GM18502 (cell line): Measurements from ENCODE around the gene FREM2.

ENCODE experiments used
- ATAC-seq: cut with Tn5 transposase; IDR thresholded peaks from one replicate; pipeline ENCODE4 v1.9.1; 2021; ENCODE audit warnings: mild to moderate bottlenecking; ENCODE audit not compliant: unreplicated experiment, poor library complexity

FREM2 gene

GRCh38 chr13:38880397-38880796, 193.5 kb downstream of the FREM2 start:
- ATAC-seq = no peak

- ATAC-seq = no peak
These were observed 196.9 kb downstream of the FREM2 start for GRCh38 chr13:38883783-38884182.

DNA sequence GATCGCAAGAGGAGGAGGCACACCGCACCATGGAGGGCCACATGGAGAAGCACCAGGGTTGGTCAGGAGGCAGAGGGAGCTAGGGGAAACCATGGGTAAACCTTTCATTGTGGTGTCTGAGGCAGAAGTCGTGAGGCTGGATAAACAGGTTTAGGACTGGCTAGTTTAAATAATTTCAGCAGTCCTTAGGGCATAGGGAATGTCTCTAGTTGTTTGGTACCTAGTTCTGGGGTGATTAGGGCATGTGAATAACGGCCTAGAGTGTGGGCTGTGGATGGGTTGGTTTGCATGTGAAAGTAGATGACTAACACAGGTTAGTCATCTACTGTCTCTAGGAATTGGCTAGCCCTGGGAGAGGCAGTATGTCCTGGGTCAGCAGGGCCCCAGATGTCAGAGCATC, 201.4 kb downstream of the FREM2 start:
- no peak for ATAC-seq

DNA sequence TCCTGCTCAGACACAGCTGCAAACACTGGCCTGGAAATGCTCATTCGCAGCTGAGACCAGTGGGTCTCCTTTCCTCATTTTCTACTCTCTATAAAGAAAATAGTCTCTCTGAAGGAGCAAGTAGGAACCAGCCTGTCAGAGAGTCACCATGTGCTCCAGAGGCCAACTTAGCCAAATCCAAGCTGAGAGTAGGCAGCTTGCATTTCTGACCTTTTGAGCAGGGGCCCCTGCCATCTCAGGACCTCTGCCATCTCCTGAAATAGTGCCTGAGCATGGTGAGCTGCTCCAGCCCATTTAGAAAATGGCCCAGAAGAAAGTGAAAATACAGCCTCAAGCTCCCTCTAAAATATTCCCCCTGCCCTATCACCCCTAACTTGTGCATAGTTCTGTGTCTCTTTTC, 208.2 kb downstream of the FREM2 start:
- no peak for ATAC-seq

- no peak for ATAC-seq
These were observed 210.6 kb downstream of the FREM2 start for GRCh38 chr13:38897521-38897920.

DNA sequence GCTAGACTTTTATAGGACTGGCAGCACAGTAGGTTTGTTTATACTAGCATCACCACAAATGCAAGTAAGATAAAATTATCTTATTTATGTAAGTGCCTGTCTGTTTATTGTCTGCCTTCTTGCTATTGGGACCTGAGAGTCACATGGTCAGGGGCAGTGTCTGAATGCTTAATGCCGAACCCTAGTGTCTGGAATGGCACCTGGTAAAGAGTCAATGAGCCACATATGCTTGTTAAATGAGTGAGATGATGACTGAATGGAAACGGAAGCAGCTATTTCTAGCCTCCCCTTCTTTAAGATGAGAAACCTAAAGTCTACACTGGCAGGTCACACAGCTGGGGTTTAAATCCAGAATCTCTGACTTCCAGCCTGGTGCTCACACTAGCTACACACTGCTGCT, 211.6 kb downstream of the FREM2 start:
- no peak for ATAC-seq

DNA sequence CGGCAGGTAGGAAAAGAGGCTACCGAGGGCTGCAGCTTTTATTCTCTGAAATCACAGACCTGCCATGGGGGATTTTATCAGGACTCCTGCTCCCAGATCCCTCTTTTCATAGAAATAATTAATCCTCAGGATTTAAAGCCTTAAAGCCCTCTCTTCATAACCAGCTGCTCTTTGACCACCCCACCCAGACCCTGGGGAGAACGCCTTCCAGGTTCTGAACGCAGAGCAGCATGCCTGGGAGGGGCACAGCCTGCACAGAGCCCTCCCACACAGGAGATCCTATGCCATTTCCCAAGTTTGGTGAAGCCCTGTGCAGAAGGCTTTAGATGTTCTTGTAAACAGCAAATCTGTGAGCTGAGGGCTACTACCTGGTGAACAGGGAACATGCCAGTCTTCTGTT, 212.7 kb downstream of the FREM2 start:
- no peak for ATAC-seq

DNA sequence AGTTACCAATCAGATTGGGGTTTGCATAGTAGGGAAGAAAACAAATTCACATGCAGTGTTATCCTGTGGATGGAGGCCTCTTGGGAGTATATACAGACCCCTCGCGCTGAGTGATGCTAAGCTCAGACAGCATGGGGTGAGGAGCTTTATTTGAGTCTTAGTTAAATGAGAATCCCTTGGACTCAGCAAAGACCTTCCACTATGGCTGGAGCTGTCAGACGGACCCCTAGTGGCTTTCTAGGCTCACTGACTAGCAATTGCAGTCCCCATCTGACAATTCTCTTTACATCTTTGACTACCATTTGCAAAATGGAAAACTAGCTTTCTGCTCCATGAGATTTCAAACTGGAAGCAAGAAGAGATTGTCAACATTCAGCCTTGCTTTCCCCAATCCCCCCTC, 213.3 kb downstream of the FREM2 start:
- ATAC-seq = no peak

- ATAC-seq = no peak
These were observed 215.7 kb downstream of the FREM2 start for GRCh38 chr13:38902551-38902950.

GRCh38 chr13:38905081-38905480, 218.2 kb downstream of the FREM2 start:
- ATAC-seq = no peak

DNA sequence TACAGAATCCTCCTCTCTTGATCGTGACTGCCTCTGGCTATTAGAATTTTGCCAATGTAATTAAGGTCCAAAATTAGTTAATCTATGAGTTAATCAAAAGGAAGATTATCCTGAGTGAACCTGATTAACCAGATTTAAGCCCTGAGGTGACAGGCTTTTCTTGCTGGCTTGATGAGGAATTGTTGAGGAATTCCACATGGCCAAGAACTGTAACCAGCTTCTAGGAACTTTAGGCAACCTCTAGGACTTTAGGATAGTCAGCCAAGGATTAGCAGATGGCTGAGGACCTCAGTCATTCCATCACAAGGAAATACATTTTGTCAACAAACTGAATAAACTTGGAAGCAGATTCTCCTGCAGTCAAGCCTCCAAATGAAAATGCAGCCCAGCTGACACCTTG, 219.0 kb downstream of the FREM2 start:
- no peak for ATAC-seq

DNA sequence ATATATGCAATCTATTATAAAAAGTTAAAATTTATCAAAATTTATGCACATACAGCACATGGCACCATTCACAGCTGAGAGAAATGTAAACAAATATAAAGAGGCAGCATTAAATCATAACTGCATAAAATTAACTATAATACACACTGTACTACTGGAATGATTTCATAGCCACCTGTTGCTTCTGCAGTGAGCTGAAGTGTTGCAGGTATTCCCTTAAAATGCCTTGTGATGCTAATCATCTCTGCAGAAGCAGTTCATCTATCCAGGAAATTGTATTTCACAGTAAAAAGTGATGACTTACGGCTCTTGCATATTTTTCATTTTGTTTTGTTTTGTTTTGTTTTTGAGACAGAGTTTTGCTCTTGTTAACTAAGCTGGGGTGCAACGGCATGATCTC, 221.7 kb downstream of the FREM2 start:
- ATAC-seq = no peak

- ATAC-seq = no peak
These were observed 227.2 kb downstream of the FREM2 start for GRCh38 chr13:38914070-38914469.

DNA sequence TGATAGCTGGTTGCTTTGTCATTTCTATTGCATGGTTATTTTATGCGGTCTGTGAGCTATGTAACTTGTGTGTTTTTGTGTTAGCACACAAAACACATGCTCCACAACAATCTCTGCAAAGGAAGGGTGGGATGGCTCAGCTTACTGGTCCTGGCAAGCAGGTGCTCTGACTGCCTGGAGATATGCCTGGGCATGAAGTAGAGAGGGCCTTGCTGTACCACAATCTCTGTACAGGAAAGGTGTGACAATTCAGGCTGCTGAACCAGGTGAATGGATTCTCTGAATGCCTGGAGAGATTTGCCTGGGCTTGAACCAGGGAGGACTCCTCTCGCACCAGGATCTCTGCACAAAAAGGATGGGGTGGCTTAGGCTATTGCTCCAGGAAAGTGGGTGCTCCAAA, 234.2 kb downstream of the FREM2 start:
- no peak for ATAC-seq

DNA sequence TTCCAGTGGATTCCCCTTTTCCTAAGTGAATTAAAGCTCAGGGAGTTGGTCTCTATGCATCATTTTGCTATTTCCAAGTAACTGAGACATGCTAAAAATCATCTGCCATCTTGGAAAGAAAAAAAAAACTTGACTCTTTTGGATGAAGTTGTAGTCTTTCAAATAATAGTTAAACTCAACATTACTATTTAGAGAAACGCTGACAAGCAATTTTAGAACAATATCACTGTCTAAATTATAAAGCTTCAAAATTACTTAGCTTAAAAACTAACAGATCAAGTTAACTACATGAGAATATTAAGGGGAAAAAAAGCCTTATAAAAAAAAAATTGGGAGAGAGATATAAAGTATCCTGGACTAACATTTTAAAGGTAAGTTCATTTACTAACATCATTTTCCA, 235.3 kb downstream of the FREM2 start:
- no peak for ATAC-seq

GRCh38 chr13:38933786-38934185, 246.9 kb downstream of the FREM2 start:
- ATAC-seq = no peak
